BE2C (cell line): ENCODE results near the gene TAAR9.

Experiments used
- DNase-seq: peaks from one replicate; pipeline ENCODE4 v3.0.0-alpha.2; 2020
- H3K27me3 ChIP-seq: fragments of 250-450 bp; sonication (Bioruptor Pico); 2 replicates; pipeline ENCODE4 v1.5.1; 2020; ENCODE audit warnings: mild to moderate bottlenecking
- H3K36me3 ChIP-seq: fragments of 250-450 bp; sonication (Bioruptor Pico); 2 replicates; pipeline ENCODE4 v1.5.1; 2020; ENCODE audit warnings: mild to moderate bottlenecking
- H3K4me1 ChIP-seq: fragments of 250-450 bp; sonication (Bioruptor Pico); 2 replicates; pipeline ENCODE4 v1.5.1; 2020
- H3K4me3 ChIP-seq: 2 replicates; pipeline ENCODE4 v1.5.1; 2011; ENCODE audit warnings: low read depth, low read length
- H3K9me3 ChIP-seq: fragments of 250-450 bp; sonication (Bioruptor Pico); 2 replicates; pipeline ENCODE4 v1.5.1; 2020
- CTCF ChIP-seq: IDR thresholded peaks from 2 replicates; pipeline ENCODE4 v1.5.1; 2012; ENCODE audit warnings: mild to moderate bottlenecking, low read depth, low read length

The TAAR9 gene

DNA sequence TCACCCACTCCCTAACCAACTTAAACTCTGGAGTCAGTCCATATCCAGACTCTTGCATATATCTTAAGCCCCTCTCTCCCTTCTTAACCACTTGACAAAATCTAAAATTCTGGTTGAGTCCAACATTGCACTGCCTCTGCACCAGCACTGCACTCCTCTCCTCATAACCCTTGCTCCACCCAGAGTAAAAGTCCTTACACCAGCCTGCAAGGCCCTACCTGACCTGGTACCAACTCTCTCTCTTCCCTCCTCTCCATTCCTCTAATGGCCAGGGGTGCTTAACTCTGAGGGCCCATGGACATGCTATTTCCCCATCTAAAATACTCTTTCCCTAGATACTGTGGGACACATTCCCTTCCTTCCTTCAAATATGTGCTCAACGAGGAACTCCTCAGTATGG is 46.2 kb upstream of the TAAR9 start:
- DNase-seq = no peak
- no peaks in the 10 kb centered on the region for H3K9me3 ChIP-seq
- H3K27me3 ChIP-seq = no peaks in the 10 kb centered on the region
- no peak overlapping the region for H3K4me3 ChIP-seq
- H3K4me1 ChIP-seq = peaks cover 3% of the 10 kb centered on the region; the same call in 1 of the 2 replicates
- TF ChIP-seq CTCF = no peak
- no peaks in the 10 kb centered on the region for H3K36me3 ChIP-seq

GRCh38 chr6:132494954-132495353 is 43.1 kb upstream of the TAAR9 start:
- TF ChIP-seq CTCF = no peak
- H3K4me3 ChIP-seq = no peak overlapping the region

DNA sequence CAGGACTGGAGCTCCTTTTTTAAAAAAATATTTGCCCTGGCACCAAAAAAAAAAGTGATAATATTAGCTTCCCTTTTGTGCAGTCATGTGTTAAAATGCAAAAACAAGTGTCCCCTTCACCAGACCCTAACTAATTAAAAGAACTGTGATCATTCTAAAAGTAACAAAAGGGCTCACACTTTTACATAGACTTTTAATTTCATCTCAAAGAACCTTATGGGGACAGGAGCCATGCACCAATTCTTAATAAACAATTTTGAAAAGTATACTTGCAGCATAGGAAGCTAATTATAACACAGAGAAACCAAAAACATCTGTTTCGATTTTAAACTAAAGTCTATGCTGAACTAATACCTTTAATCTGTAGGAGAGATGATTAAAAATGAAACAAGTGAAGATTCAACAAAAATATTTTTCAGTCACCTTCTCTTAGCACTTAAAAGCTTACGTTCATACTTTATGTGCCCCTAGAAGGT is 42.4 kb upstream of the TAAR9 start:
- Histone ChIP-seq H3K4me1 (peaks cover 3% of the 10 kb centered on the region; the same call in 1 of the 2 replicates), H3K4me3 (no peak overlapping the region)
- TF ChIP-seq CTCF = no peak

More at GRCh38 chr6:132494954-132495353, 43.1 kb upstream of the TAAR9 start:
- H3K9me3 ChIP-seq = no peaks in the 10 kb centered on the region
- DNase-seq = no peak
- H3K4me1 ChIP-seq = peaks cover 3% of the 10 kb centered on the region; the same call in 1 of the 2 replicates
- no peaks in the 10 kb centered on the region for H3K36me3 ChIP-seq
- no peaks in the 10 kb centered on the region for H3K27me3 ChIP-seq

GRCh38 chr6:132496519-132497180 is 41.4 kb upstream of the TAAR9 start:
- DNase-seq = no peak
- H3K27me3 ChIP-seq = no peaks in the 10 kb centered on the region
- H3K36me3 ChIP-seq = no peaks in the 10 kb centered on the region
- H3K4me3 ChIP-seq = no peak overlapping the region
- H3K9me3 ChIP-seq = no peaks in the 10 kb centered on the region
- TF ChIP-seq CTCF = no peak
- no peaks in the 10 kb centered on the region for H3K4me1 ChIP-seq

More for the DNA sequence above, 42.4 kb upstream of the TAAR9 start:
- no peaks in the 10 kb centered on the region for H3K9me3 ChIP-seq
- H3K36me3 ChIP-seq = no peaks in the 10 kb centered on the region
- H3K27me3 ChIP-seq = no peaks in the 10 kb centered on the region
- no peak for DNase-seq

GRCh38 chr6:132498638-132499037 is 39.4 kb upstream of the TAAR9 start:
- Histone ChIP-seq H3K9me3 (no peaks in the 10 kb centered on the region), H3K36me3 (no peaks in the 10 kb centered on the region), H3K27me3 (no peaks in the 10 kb centered on the region), H3K4me1 (no peaks in the 10 kb centered on the region), H3K4me3 (no peak overlapping the region)
- TF ChIP-seq CTCF = no peak
- no peak for DNase-seq

DNA sequence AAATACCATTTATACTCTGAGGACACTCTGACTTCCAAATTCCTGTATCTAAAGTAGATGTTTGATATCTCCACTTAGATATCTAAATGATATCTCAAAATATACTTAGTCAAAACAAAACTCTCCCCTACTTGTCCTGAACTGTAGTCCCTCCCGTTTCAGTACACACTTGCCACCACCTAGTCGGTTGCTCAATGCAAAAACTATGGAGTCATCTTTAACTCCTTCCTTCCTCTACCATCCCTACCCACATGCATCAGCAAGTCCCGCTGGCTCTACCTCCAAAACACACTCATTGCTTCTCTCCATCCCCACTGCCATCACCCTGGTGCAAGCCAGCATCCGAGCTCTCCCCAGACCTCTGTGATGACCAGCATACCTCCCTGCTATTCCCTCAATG is 38.3 kb upstream of the TAAR9 start:
- Histone ChIP-seq H3K36me3 (no peaks in the 10 kb centered on the region), H3K9me3 (no peaks in the 10 kb centered on the region), H3K4me1 (no peaks in the 10 kb centered on the region), H3K27me3 (no peaks in the 10 kb centered on the region), H3K4me3 (no peak overlapping the region)
- DNase-seq = no peak
- TF ChIP-seq CTCF = no peak
